HCT116 (cell line): Measurements from ENCODE around the gene PNMA6E.

Experiments used
- CTCF ChIP-seq, 3 experiments: fragments of 200-600 bp in 1 of 3; sonication (generic) in 1 of 3; IDR thresholded peaks in 2 of 3; conservative IDR thresholded peaks in 1 of 3; 2 replicates each; pipeline ENCODE4 v1.5.1; 2012 to 2017; ENCODE audit warnings: low read depth in 2 of 3, low read length in 2 of 3, antibody characterized with exemption in 1 of 3, borderline replicate concordance in 1 of 3, control low read depth in 1 of 3, mild to moderate bottlenecking in 1 of 3, mixed read lengths in 1 of 3, mixed run types in 1 of 3, moderate library complexity in 1 of 3; ENCODE audit not compliant: insufficient read depth in 1 of 3
- EZH2 ChIP-seq: fragments of 200-600 bp; sonication (generic); IDR thresholded peaks from 2 replicates; pipeline ENCODE4 v1.6.1; 2017; ENCODE audit warnings: antibody characterized with exemption, mixed run types
- EZH2phosphoT487 ChIP-seq: fragments of 200-600 bp; IDR thresholded peaks from 2 replicates; pipeline ENCODE4 v1.6.1; 2018; ENCODE audit warnings: antibody characterized with exemption, borderline replicate concordance
- MAX ChIP-seq: IDR thresholded peaks from 2 replicates; pipeline ENCODE4 v1.6.1; 2012
- POLR2A ChIP-seq: IDR thresholded peaks from 2 replicates; pipeline ENCODE4 v1.7.0; 2011; ENCODE audit warnings: borderline replicate concordance; ENCODE audit not compliant: insufficient read depth, insufficient read length; ENCODE audit errors: extremely low read depth
- POLR2AphosphoS5 ChIP-seq: IDR thresholded peaks from 2 replicates; pipeline ENCODE4 v1.6.1; 2011; ENCODE audit warnings: mild to moderate bottlenecking, low read depth, low read length, moderate library complexity
- SRF ChIP-seq: IDR thresholded peaks from 2 replicates; pipeline ENCODE4 v1.6.1; 2012; ENCODE audit warnings: low read depth
- YY1 ChIP-seq: IDR thresholded peaks from 2 replicates; pipeline ENCODE4 v1.6.1; 2011; ENCODE audit warnings: low read length, low read depth, moderate library complexity, mild to moderate bottlenecking; ENCODE audit not compliant: insufficient replicate concordance; ENCODE audit errors: extremely low read depth

GRCh38 chrX:153435845-153436244 is 34.7 kb upstream of the PNMA6E start:
- TF ChIP-seq CTCF (IDR thresholded peaks at IDR 0.05 in 2 of 3, conservative IDR thresholded peaks at IDR 0.05 in 1 of 3; ENCODE audit: borderline replicate concordance in 1 of 3, insufficient read depth in 1 of 3, low read depth in 2 of 3, low read length in 2 of 3) (no peak), MAX (no peak), EZH2 (no peak), YY1 (no peak), POLR2A (no peak), SRF (no peak), POLR2AphosphoS5 (no peak), EZH2phosphoT487 (no peak)
